GM13977 (cell line): ENCODE results near the gene ANO10.
"Not testable (repeated sequence)": the region's sequence is repeated elsewhere in the genome, so short reads cannot be mapped to it uniquely, and the experiment has no call there.

Experiments
- DNase-seq: peaks from one replicate; pipeline ENCODE4 v3.0.0; 2012; ENCODE audit warnings: low spot score
- in situ Hi-C: fragments of 300-500 bp; cut with MboI; formaldehyde crosslinking; loops from one replicate; pipeline ENCODE4 v1.12.0; 2022; ENCODE audit warnings: low sequenced_read_pairs, low pct_unique_long_range_greater_than_20kb, mixed read lengths, inconsistent platforms; ENCODE audit not compliant: unreplicated experiment
- TF ChIP-seq, protein P1 (sequence below): IDR thresholded peaks from 2 replicates; pipeline ENCODE4 v1.5.1; 2012; ENCODE audit warnings: mild to moderate bottlenecking, control low read depth; ENCODE audit not compliant: insufficient read depth; ENCODE audit errors: extremely low read depth, missing control alignments

ANO10 gene

DNA sequence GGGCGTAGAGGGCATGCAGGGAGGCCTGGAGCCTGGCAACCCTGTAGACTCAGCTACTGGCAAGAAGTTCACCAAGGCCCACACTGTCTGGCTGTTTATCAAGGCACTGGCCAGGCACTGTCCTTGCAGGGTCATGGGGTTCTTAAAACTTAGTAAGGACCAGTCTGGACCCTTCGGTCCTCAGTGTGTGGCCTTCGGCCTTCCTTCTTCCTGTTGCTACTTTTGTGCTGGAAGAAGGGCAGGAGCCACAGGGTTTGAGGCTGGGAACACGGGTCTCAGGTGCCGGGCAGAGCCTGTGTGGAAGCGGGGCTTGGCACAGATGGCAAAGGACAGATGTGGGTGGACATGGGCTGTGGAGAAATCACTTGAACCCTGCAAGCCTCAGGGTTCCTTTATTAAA, 258.9 kb downstream of the ANO10 start:
- in situ Hi-C loops = no loop called here
- no peak for DNase-seq

DNA sequence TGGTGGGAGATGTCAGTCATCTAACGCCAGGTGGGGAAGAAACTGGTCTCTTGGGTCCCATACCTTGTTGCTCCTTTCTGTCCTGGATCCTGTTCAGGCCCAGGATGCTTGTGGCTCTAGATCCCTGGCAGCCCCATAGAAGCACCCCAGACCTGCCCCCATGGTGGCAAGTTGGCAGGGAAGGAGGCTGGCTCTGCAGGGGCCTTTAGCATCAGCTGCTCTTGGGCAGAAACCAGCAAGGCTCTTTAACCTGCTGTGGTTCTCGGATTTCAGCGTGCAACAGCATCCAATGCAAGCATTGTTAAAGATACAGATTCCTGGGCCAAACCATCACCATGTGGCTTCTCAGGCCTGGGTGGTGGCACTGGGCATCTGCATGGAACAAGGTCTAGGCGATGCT, 259.6 kb downstream of the ANO10 start:
- in situ Hi-C loops = no loop called here
- TF ChIP-seq, protein P1, sequence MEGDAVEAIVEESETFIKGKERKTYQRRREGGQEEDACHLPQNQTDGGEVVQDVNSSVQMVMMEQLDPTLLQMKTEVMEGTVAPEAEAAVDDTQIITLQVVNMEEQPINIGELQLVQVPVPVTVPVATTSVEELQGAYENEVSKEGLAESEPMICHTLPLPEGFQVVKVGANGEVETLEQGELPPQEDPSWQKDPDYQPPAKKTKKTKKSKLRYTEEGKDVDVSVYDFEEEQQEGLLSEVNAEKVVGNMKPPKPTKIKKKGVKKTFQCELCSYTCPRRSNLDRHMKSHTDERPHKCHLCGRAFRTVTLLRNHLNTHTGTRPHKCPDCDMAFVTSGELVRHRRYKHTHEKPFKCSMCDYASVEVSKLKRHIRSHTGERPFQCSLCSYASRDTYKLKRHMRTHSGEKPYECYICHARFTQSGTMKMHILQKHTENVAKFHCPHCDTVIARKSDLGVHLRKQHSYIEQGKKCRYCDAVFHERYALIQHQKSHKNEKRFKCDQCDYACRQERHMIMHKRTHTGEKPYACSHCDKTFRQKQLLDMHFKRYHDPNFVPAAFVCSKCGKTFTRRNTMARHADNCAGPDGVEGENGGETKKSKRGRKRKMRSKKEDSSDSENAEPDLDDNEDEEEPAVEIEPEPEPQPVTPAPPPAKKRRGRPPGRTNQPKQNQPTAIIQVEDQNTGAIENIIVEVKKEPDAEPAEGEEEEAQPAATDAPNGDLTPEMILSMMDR = no peak
- DNase-seq = no peak

More for the DNA sequence above, 258.9 kb downstream of the ANO10 start:
- TF ChIP-seq, protein P1 = no peak

DNA sequence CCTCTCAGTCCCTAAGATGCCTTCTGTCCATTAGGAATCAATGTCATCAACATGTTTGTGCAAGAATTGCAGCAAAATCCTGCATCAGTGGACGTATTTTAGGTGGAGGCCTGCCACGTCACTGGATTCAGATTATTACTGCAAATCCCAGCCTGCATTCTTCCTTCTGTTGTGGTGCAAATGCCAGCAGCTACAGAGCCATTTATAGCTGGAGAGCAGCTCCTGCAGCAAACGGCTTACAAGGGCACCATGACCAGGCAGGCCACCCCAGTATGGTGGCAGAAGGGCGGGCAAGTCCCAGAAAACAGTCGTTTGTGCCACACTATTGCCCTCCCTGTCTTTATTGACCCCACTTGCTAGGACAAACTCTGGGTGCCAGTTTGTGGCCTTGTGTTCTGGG, 260.7 kb downstream of the ANO10 start:
- in situ Hi-C loops = no loop called here

DNA sequence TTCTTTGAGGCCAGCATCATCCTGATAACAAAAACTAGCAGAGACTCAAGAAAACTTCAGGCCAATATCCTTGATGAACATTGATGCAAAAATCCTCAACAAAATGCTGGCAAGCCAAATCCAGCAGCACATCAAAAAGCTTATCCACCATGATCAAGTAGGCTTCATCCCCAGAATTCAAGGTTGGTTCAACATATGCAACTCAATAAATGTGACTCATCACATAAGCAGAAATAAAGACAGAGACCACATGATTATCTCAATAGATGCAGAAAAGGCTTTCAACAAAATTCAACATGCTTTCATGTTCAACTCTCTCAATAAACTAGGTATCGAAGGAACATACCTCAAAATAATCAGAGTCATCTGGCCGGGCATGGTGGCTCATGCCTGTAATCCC, 265.8 kb downstream of the ANO10 start:
- in situ Hi-C loops, DNase-seq: not testable (repeated sequence)

More for the DNA sequence above, 260.7 kb downstream of the ANO10 start:
- no peak for DNase-seq
- TF ChIP-seq, protein P1 = no peak

DNA sequence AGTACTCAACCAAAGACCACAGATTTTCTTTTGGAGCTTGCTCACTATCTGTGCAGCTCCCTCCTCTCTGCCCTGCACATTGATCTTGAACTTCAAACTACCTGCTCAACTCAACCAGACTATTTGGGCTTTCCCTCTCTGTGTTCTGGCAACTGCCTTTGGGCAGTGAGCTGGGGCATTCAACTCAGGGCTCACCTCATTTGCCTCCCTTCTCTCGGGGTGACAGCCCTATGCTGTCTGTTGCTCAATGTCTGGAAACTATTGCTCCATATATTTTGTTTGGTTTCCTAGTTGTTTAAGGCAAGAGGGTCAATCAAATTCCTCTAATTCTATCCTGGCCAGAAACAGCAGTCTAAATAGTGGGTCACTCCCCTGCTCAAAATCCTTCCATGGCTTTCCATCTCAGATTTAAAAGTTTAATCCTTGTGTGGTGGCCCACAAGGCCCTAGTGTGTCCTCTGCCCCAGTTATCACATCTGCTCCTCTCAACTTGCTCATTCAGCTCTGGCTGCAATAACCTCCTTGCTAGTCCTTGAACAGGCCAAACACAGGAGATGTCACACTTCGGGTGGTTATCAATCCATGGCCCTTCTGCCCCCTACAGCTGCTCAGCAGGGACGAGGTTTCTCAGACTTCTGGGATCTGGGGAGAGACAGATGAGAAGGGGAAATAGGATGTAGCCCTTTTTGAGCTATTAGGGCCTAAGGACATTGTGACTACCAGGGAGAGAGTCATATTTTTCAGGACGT, 267.7 kb downstream of the ANO10 start:
- DNase-seq = no peak
- in situ Hi-C loops = no loop called here
- TF ChIP-seq, protein P1 = no peak

DNA sequence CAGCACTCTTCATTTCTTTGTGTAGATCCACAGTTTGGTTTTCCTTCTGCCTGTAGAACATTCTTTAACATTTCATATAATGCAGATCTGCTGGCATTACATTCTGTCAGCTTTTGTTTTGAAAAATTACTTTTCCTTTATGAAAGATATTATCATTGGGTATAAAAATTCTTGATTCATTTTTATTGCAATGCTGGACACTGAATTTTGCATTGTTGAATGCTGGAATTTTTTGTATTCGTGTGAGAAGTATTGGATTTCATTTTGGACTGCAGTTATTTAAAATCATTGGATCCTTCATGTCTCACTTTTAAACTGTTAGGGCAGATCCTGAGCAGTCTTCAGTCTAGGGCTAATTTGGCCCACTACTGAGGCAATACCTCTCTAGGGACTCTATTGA, 268.4 kb downstream of the ANO10 start:
- no peak for DNase-seq
- in situ Hi-C loops = no loop called here
- TF ChIP-seq, protein P1 = no peak

DNA sequence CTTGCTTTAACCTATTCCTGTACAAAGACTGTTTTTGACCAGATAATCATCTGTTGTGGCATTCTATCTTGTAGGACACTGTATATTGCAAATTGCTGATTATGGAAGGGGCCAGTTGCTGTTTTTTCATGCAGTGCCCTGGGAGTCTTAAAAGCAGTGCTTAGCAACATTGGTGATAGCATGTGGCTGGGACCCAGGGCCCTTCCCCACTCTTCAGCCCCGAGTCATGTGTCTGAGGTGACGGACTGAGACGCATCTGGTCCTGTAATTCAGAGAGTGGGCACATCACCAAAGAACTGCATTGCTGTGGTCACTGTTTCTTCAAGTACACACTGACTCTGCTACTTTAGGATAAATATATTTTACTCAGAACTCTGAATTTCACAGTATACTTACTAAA, 272.1 kb downstream of the ANO10 start:
- no peak for DNase-seq
- in situ Hi-C loops = no loop called here
- TF ChIP-seq, protein P1 = no peak
